OCI-LY7 (cell line): ENCODE measurements around the gene RALBP1.

Experiments
- CTCF ChIP-seq: fragments of 200-600 bp; sonication (generic); conservative IDR thresholded peaks from 2 replicates; pipeline ENCODE4 v1.5.1; 2014; ENCODE audit warnings: mild to moderate bottlenecking, antibody characterized with exemption, low read length, moderate library complexity, mixed read lengths
- EZH2phosphoT487 ChIP-seq: fragments of 200-600 bp; sonication (generic); IDR thresholded peaks from 2 replicates; pipeline ENCODE4 v1.6.1; 2018; ENCODE audit warnings: low read depth, borderline replicate concordance, mild to moderate bottlenecking, mixed run types, antibody characterized with exemption, low read length, moderate library complexity, mixed read lengths

GRCh38 chr18:9519399-9519798 lies 44.1 kb downstream of the RALBP1 start:
- no peak for TF ChIP-seq CTCF
- no peak for TF ChIP-seq EZH2phosphoT487
